H1 (cell line): ENCODE results near the gene EPHA4. TPM values are rescaled to one million over a fixed set of nuclear protein-coding genes. Genes with fewer than 3 reads are reported as not detected.

Experiments used
- CTCF ChIA-PET: fragments of 300-600 bp; sonication (Branson Sonifier 250); formaldehyde crosslinking; loops from one replicate; lab custom pipeline; 2021; ENCODE audit not compliant: partially characterized antibody; lab: Charles Lee
- POLR2A ChIA-PET: fragments of 300-600 bp; sonication (Branson Sonifier 250); formaldehyde crosslinking; loops from one replicate; lab custom pipeline; 2021; ENCODE audit warnings: inconsistent platforms; ENCODE audit not compliant: partially characterized antibody; lab: Charles Lee
- DNase-seq, 2 experiments: peaks; one replicate each; pipeline versions ENCODE4 v3.0.0 to v3.0.0-alpha.2; 2010 to 2022; ENCODE audit warnings: low spot score in 2 of 2, low read depth in 1 of 2, mixed read lengths in 1 of 2
- FAIRE-seq: peaks from 2 replicates; lab custom pipeline; 2011; peaks lifted over from hg19 to GRCh38; lab: Jason Lieb, UNC
- H2AFZ ChIP-seq: 2 replicates; pipeline ENCODE4 v1.8.1; 2012; ENCODE audit warnings: low read length, inconsistent platforms
- H2AK5ac ChIP-seq: 2 replicates; pipeline ENCODE4 v1.6.1; 2013; ENCODE audit warnings: low read depth, low read length
- H2BK120ac ChIP-seq: replicated peaks from 2 replicates; pipeline ENCODE3; 2013; ENCODE audit warnings: low read depth, low read length, inconsistent platforms
- H2BK12ac ChIP-seq: 2 replicates; pipeline ENCODE4 v1.6.1; 2013; ENCODE audit warnings: low read depth, low read length
- H2BK15ac ChIP-seq: 2 replicates; pipeline ENCODE4 v1.6.1; 2013; ENCODE audit warnings: low read length
- H2BK20ac ChIP-seq: 2 replicates; pipeline ENCODE4 v1.6.1; 2013; ENCODE audit warnings: low read length
- H2BK5ac ChIP-seq: 2 replicates; pipeline ENCODE4 v1.6.1; 2013; ENCODE audit warnings: low read depth, low read length
- H3K14ac ChIP-seq: 2 replicates; pipeline ENCODE4 v1.6.1; 2013; ENCODE audit warnings: inconsistent platforms; ENCODE audit not compliant: insufficient read length
- H3K18ac ChIP-seq: 2 replicates; pipeline ENCODE4 v1.6.1; 2013; ENCODE audit warnings: low read length; ENCODE audit errors: extremely low read depth
- H3K23ac ChIP-seq: 2 replicates; pipeline ENCODE4 v1.6.1; 2013; ENCODE audit warnings: inconsistent platforms; ENCODE audit not compliant: insufficient read length
- H3K23me2 ChIP-seq: 2 replicates; pipeline ENCODE4 v1.6.1; 2013; ENCODE audit warnings: low read depth, low read length
- H3K27ac ChIP-seq: 2 replicates; pipeline ENCODE4 v1.6.1; 2011; ENCODE audit warnings: low read depth, low read length, inconsistent platforms
- H3K27me3 ChIP-seq, 4 experiments: replicated peaks in 1 of 4; 1 replicate in 1 of 4; 2 replicates in 3 of 4; pipeline versions ENCODE4 v1.6.1 to v1.8.1; 2011 to 2013; ENCODE audit warnings: low read length in 3 of 4, mild to moderate bottlenecking in 3 of 4, inconsistent platforms in 2 of 4, mixed read lengths in 2 of 4, moderate library complexity in 1 of 4; ENCODE audit not compliant: control insufficient read depth in 3 of 4, insufficient read depth in 3 of 4; ENCODE audit errors: extremely low read depth in 1 of 4
- H3K36me3 ChIP-seq, 4 experiments: 2 replicates each; pipeline versions ENCODE4 v1.6.1 to v1.8.1; 2011 to 2013; ENCODE audit warnings: mild to moderate bottlenecking in 4 of 4, low read length in 3 of 4, moderate library complexity in 2 of 4, control low read depth in 1 of 4, inconsistent platforms in 1 of 4; ENCODE audit not compliant: insufficient read depth in 4 of 4, control insufficient read depth in 2 of 4
- H3K4ac ChIP-seq: replicated peaks from 2 replicates; pipeline ENCODE3; 2013; ENCODE audit warnings: low read length, low read depth, mixed read lengths, inconsistent platforms; ENCODE audit not compliant: insufficient read length
- H3K4me1 ChIP-seq, 4 experiments: replicated peaks in 1 of 4; 1 replicate in 1 of 4; 2 replicates in 3 of 4; pipeline versions ENCODE4 v1.6.1 to v1.8.1; 2011 to 2013; ENCODE audit warnings: low read length in 3 of 4, inconsistent platforms in 2 of 4, mixed read lengths in 1 of 4; ENCODE audit not compliant: insufficient read depth in 4 of 4, control insufficient read depth in 3 of 4
- H3K4me2 ChIP-seq, 2 experiments: 2 replicates each; pipeline versions ENCODE4 v1.6.1 to v1.8.1; 2011 to 2013; ENCODE audit warnings: low read depth in 2 of 2, low read length in 2 of 2, control low read depth in 1 of 2, inconsistent platforms in 1 of 2, mild to moderate bottlenecking in 1 of 2; ENCODE audit not compliant: insufficient read depth in 1 of 2
- H3K4me3 ChIP-seq, 4 experiments: fragments of 200-600, 300-600 bp in 1 of 4; sonication (generic), shearing (Covaris generic), sonication (Bioruptor Twin) in 1 of 4; 2 replicates each; pipeline versions ENCODE4 v1.5.1 to v1.8.1; 2011 to 2016; ENCODE audit warnings: low read length in 4 of 4, low read depth in 3 of 4, control low read depth in 2 of 4, inconsistent platforms in 2 of 4, mild to moderate bottlenecking in 2 of 4, mixed read lengths in 1 of 4, moderate library complexity in 1 of 4; ENCODE audit not compliant: insufficient read depth in 2 of 4; ENCODE audit errors: extremely low read depth in 1 of 4
- H3K56ac ChIP-seq: replicated peaks from 2 replicates; pipeline ENCODE3; 2013; ENCODE audit warnings: low read depth, mild to moderate bottlenecking, mixed read lengths, low read length, inconsistent platforms; ENCODE audit not compliant: insufficient read length
- H3K79me1 ChIP-seq: 2 replicates; pipeline ENCODE4 v1.6.1; 2013; ENCODE audit warnings: low read depth, low read length, control low read depth
- H3K79me2 ChIP-seq, 2 experiments: 2 replicates each; pipeline versions ENCODE4 v1.6.1 to v1.8.1; 2012 to 2013; ENCODE audit warnings: low read length in 2 of 2, mild to moderate bottlenecking in 2 of 2, inconsistent platforms in 1 of 2; ENCODE audit not compliant: insufficient read depth in 2 of 2, control insufficient read depth in 1 of 2
- H3K9ac ChIP-seq, 4 experiments: replicated peaks in 1 of 4; 1 replicate in 1 of 4; 2 replicates in 3 of 4; pipeline versions ENCODE4 v1.6.1 to v1.8.1; 2011 to 2013; ENCODE audit warnings: low read depth in 3 of 4, low read length in 3 of 4, control low read depth in 2 of 4, mild to moderate bottlenecking in 2 of 4, moderate library complexity in 2 of 4, inconsistent platforms in 1 of 4; ENCODE audit errors: extremely low read depth in 1 of 4
- H3K9me3 ChIP-seq, 2 experiments: 2 replicates each; pipeline versions ENCODE4 v1.6.1 to v1.8.1; 2012 to 2013; ENCODE audit warnings: mild to moderate bottlenecking in 2 of 2, moderate library complexity in 2 of 2, control low read depth in 1 of 2, inconsistent platforms in 1 of 2, low read depth in 1 of 2, low read length in 1 of 2, mixed read lengths in 1 of 2; ENCODE audit not compliant: insufficient read depth in 2 of 2
- H4K20me1 ChIP-seq, 2 experiments: replicated peaks in 1 of 2; 2 replicates each; pipeline versions ENCODE3 to v1.8.1; 2011 to 2013; ENCODE audit warnings: inconsistent platforms in 2 of 2, low read length in 2 of 2, mild to moderate bottlenecking in 1 of 2; ENCODE audit not compliant: insufficient read depth in 2 of 2, control insufficient read depth in 1 of 2
- H4K5ac ChIP-seq: 2 replicates; pipeline ENCODE4 v1.6.1; 2013; ENCODE audit warnings: low read length, low read depth, mixed read lengths, inconsistent platforms; ENCODE audit not compliant: insufficient read length
- H4K8ac ChIP-seq: 2 replicates; pipeline ENCODE4 v1.8.0; 2013; ENCODE audit warnings: mild to moderate bottlenecking, moderate library complexity, low read length, inconsistent platforms; ENCODE audit not compliant: insufficient read depth; ENCODE audit errors: extremely low read depth
- H4K91ac ChIP-seq: replicated peaks from 2 replicates; pipeline ENCODE3; 2013; ENCODE audit warnings: low read length, mixed read lengths, inconsistent platforms; ENCODE audit not compliant: insufficient read length
- CEBPB ChIP-seq: IDR thresholded peaks from 2 replicates; pipeline ENCODE4 v1.6.1; 2012; ENCODE audit warnings: low read depth, low read length
- CTBP2 ChIP-seq: IDR thresholded peaks from 2 replicates; pipeline ENCODE4 v1.7.0; 2011; ENCODE audit warnings: borderline replicate concordance, mild to moderate bottlenecking, moderate library complexity, mixed read lengths, low read length; ENCODE audit not compliant: insufficient read depth, insufficient read length
- GTF2F1 ChIP-seq: IDR thresholded peaks from 2 replicates; pipeline ENCODE4 v1.6.1; 2012; ENCODE audit warnings: low read depth, low read length, improper control_type of control experiment, borderline replicate concordance
- HDAC2 ChIP-seq, 2 experiments: fragments of 300-600 bp in 1 of 2; sonication (generic) in 1 of 2; IDR thresholded peaks; 2 replicates each; pipeline ENCODE4 v1.6.1; 2011 to 2012; ENCODE audit warnings: low read depth in 2 of 2, low read length in 2 of 2, mild to moderate bottlenecking in 2 of 2, moderate library complexity in 2 of 2, borderline replicate concordance in 1 of 2, inconsistent platforms in 1 of 2
- JUN ChIP-seq: IDR thresholded peaks from 2 replicates; pipeline ENCODE4 v1.6.1; 2011; ENCODE audit warnings: low read depth, mild to moderate bottlenecking, improper control_type of control experiment, low read length
- NRF1 ChIP-seq: IDR thresholded peaks from 2 replicates; pipeline ENCODE4 v1.6.1; 2011; ENCODE audit warnings: mild to moderate bottlenecking, low read depth, low read length, improper control_type of control experiment
- POU5F1 ChIP-seq: IDR thresholded peaks from 2 replicates; pipeline ENCODE4 v1.6.1; 2011; ENCODE audit warnings: low read depth, mild to moderate bottlenecking, low read length, moderate library complexity
- RFX5 ChIP-seq: IDR thresholded peaks from 2 replicates; pipeline ENCODE4 v1.6.1; 2011; ENCODE audit warnings: low read depth, low read length, improper control_type of control experiment, borderline replicate concordance
- RNF2 ChIP-seq: fragments of 200-900, 300-1000 bp; sonication (generic); IDR thresholded peaks from 2 replicates; pipeline ENCODE4 v1.7.1; 2016; ENCODE audit warnings: borderline replicate concordance, low read depth, mild to moderate bottlenecking, antibody characterized with exemption, low read length; ENCODE audit not compliant: poor library complexity, severe bottlenecking; ENCODE audit errors: missing control alignments
- SAP30 ChIP-seq: fragments of 300-600 bp; sonication (generic); IDR thresholded peaks from 2 replicates; pipeline ENCODE4 v1.7.1; 2012; ENCODE audit warnings: low read length, moderate library complexity, mild to moderate bottlenecking, inconsistent platforms; ENCODE audit not compliant: insufficient read depth, insufficient replicate concordance
- SP1 ChIP-seq: IDR thresholded peaks from 2 replicates; pipeline ENCODE4 v1.6.1; 2011; ENCODE audit warnings: low read depth, low read length
- ZNF274 ChIP-seq: IDR thresholded peaks from 2 replicates; pipeline ENCODE4 v1.7.0; 2012; ENCODE audit warnings: low read length, borderline replicate concordance; ENCODE audit errors: extremely low read depth
- WGBS, 2 experiments: shearing (Covaris generic) in 1 of 2; methylation state at CpG; one replicate each; pipeline versions ENCODE4 v1.1.6 to v1.1.7; 2013 to 2015; ENCODE audit warnings: low lambda C conversion rate in 2 of 2, mixed read lengths in 2 of 2, inconsistent platforms in 1 of 2, low coverage in 1 of 2, missing lambda C conversion rate in 1 of 2; ENCODE audit not compliant: insufficient replicate concordance in 2 of 2, insufficient coverage in 1 of 2, insufficient read length in 1 of 2; ENCODE audit errors: extremely low coverage in 1 of 2, missing lambda C conversion rate in 1 of 2; 5-methylcytosine and 5-hydroxymethylcytosine counted together
- polyA plus RNA-seq, 7 experiments: library from polyadenylated mRNA; depleted of rRNA in 3 of 7; stranded (reverse) in 5 of 7; unstranded in 2 of 7; fragments of >200 nt in 5 of 7; fragments of 200-250 nt in 2 of 7; gene quantifications; 1 replicate in 5 of 7; 2 replicates in 1 of 7; 4 replicates in 1 of 7; pipeline versions ENCODE4 v1.2.1 to v1.2.3, GENCODE V29; 2011 to 2013; ENCODE audit warnings: missing spikeins in 2 of 7, mixed read lengths in 2 of 7
- total RNA-seq: library from RNA; stranded (reverse); fragmentation: NEBNext Ultra II Directional; extraction: Animal tissue kit (Norgen Biotek cat#: 25700); gene quantifications from 2 replicates; pipeline ENCODE4 v1.2.1, GENCODE V29; 2021
- TF ChIP-seq, protein P1 (sequence below): IDR thresholded peaks from 2 replicates; pipeline ENCODE4 v1.6.1; 2012; ENCODE audit warnings: inconsistent platforms

EPHA4 gene
- total and polyA plus RNA-seq, 2 of the 8 experiments (the other 6 are each of a cell fraction or from before 2014, with no cell fraction given) = 4.3 to 5.7 TPM

DNA sequence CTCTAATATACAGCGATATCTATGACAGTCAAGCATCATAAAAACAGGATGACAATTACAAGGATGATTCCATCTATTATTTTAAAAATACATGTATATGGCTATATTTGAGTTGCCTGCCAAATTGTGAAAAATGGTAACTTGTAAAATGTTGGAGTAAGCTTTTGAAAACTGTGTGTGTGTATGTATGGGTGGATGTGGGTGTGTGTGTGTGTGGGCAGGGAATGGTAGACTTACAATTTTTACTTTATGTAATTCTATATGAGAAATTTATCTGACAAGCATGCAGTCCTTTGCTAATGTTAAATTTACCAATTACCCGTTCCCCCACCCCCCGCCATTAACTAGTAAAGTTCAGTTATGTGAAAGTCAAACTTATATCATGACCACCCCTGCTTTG is 14.0 kb downstream of the EPHA4 start:
- Histone ChIP-seq H3K9ac (no peak overlapping the region), H3K14ac (no peak overlapping the region), H2BK15ac (no peak overlapping the region), H3K4me2 (no peak overlapping the region), H3K18ac (no peak overlapping the region), H3K56ac (no peak overlapping the region), H3K27ac (no peak overlapping the region), H4K8ac (no peak overlapping the region), H2AFZ (no peak overlapping the region), H4K20me1 (peaks cover 0 to 2% of the 10 kb centered on the region in 2 experiments), H3K79me1 (no peaks in the 10 kb centered on the region), H3K4me3 (no peak overlapping the region), H2BK12ac (no peak overlapping the region), H4K91ac (no peak overlapping the region), H3K79me2 (no peaks in the 10 kb centered on the region), H3K36me3 (no peaks in the 10 kb centered on the region; a peak in 1 of 8 replicates), H3K4me1 (peaks cover 3 to 13% (median 11%) of the 10 kb centered on the region in 4 experiments; a peak in 5 of 7 replicates), H3K9me3 (no peaks in the 10 kb centered on the region), H2BK5ac (no peak overlapping the region), H2BK120ac (no peak overlapping the region), H2BK20ac (no peak overlapping the region), H3K4ac (no peak overlapping the region), H3K27me3 (no peaks in the 10 kb centered on the region), H4K5ac (no peak overlapping the region), H3K23ac (no peak overlapping the region), H2AK5ac (no peak overlapping the region), H3K23me2 (no peaks in the 10 kb centered on the region; the same call in 1 of the 2 replicates)
- POLR2A ChIA-PET = no interaction called here
- FAIRE-seq = no peak
- CTCF ChIA-PET = interaction anchor here (1.2 kb wide), 1 partner anchor 15 kb away, joined by 4 read pairs; no protein-coding TSS in a partner anchor
- 92% methylated on average over 3 of the region's 3 CpGs; no CpG with 5 or more reads in 1 of the 2 experiments for WGBS, 2 experiments
- DNase-seq = no peak
- no peak for TF ChIP-seq SAP30
- no peak for TF ChIP-seq ZNF274
- no peak for TF ChIP-seq CEBPB
- no peak for TF ChIP-seq GTF2F1
- no peak for TF ChIP-seq POU5F1
- TF ChIP-seq CTBP2 = no peak
- TF ChIP-seq RNF2 = no peak
- no peak for TF ChIP-seq SP1
- TF ChIP-seq RFX5 = no peak
- no peak for TF ChIP-seq NRF1
- TF ChIP-seq, protein P1, sequence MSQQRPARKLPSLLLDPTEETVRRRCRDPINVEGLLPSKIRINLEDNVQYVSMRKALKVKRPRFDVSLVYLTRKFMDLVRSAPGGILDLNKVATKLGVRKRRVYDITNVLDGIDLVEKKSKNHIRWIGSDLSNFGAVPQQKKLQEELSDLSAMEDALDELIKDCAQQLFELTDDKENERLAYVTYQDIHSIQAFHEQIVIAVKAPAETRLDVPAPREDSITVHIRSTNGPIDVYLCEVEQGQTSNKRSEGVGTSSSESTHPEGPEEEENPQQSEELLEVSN = no peak
- TF ChIP-seq HDAC2 (IDR thresholded peaks at IDR 0.05; ENCODE audit: borderline replicate concordance in 1 of 2, low read depth in 2 of 2, low read length in 2 of 2) = no peak
- no peak for TF ChIP-seq JUN
